ENCODE data around the gene CAMKK2. TPM values are rescaled to one million over a fixed set of nuclear protein-coding genes. Genes with fewer than 3 reads are reported as not detected.

CAMKK2 gene
- total and polyA plus RNA-seq, 2 of the 13 experiments (the other 11 are each of a cell fraction or from before 2014, with no cell fraction given) = 18.8 to 20.0 TPM

DNA sequence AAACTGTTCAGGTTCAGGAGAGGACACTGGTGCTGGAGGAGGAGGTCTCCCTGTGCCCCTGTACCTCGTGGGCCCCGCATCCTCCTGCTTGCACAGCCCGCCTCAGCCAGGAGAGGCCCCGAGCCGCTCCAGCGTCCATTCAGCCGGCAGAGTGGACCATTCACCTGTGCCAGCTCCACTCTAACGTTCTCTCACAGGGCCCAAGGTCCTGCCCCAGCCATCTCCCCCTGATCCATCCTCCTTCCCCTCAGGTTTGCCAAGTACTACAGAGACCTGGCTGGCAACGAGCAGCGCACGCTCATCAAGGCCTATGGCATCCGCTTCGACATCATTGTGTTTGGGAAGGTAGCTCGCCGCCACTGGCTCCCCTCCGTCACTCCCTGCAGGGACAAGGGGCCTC is 64.3 kb downstream of the CAMKK2 start:
- Histone ChIP-seq H3K79me2 (ENCODE audit: insufficient read depth, low read length) (no peaks in the 10 kb centered on the region), H3K27me3 (ENCODE audit: control insufficient read depth in 1 of 2, insufficient read depth in 2 of 2, low read length in 2 of 2) (no peaks in the 10 kb centered on the region), H3K4me3 (replicated peaks in 1 of 3; ENCODE audit: insufficient read depth in 1 of 3, low read depth in 2 of 3, low read length in 3 of 3) (no peak overlapping the region), H2AFZ (ENCODE audit: low read length) (no peak overlapping the region), H3K9ac (ENCODE audit: insufficient read depth, low read depth, low read length) (no peak overlapping the region), H3K4me1 (ENCODE audit: insufficient read depth, low read length) (peaks cover 25% of the 10 kb centered on the region), H3K36me3 (replicated peaks in 1 of 2; ENCODE audit: control insufficient read depth in 1 of 2, insufficient read depth in 2 of 2, low read length in 2 of 2) (peaks cover 2 to 11% of the 10 kb centered on the region in 2 experiments; a peak in 2 of 5 replicates), H4K20me1 (ENCODE audit: insufficient read depth, low read length) (no peaks in the 10 kb centered on the region), H3K4me2 (ENCODE audit: low read depth, low read length) (no peak overlapping the region), H3K27ac (ENCODE audit: extremely low read length, insufficient read depth, low read length) (no peak overlapping the region), H3K9me3 (ENCODE audit: low read length) (no peaks in the 10 kb centered on the region)
- intact Hi-C loops (cut with micrococcal nuclease; ENCODE audit: unreplicated experiment) (loop anchor here (5.0 kb wide), 1 partner anchor 170 kb away; no protein-coding TSS in a partner anchor), in situ Hi-C loops (cut with HindIII; ENCODE audit: extremely low pct_ligation_motif_present, low pct_unique_long_range_greater_than_20kb) (no loop called here)
- FAIRE-seq = no peak
- WGBS (ENCODE audit: low lambda C conversion rate) = 100% methylated on average over 8 of the region's 16 CpGs
- BruUV-seq (replicated peaks) = no TSS peak
- ChIA-PET CTCF (ENCODE audit: low intra/inter-chr PET ratio, low total read pairs) (no interaction called here), POLR2A (no interaction called here)
- no peak for DNase-seq (ENCODE audit: low spot score)
- TF ChIP-seq, protein P1, sequence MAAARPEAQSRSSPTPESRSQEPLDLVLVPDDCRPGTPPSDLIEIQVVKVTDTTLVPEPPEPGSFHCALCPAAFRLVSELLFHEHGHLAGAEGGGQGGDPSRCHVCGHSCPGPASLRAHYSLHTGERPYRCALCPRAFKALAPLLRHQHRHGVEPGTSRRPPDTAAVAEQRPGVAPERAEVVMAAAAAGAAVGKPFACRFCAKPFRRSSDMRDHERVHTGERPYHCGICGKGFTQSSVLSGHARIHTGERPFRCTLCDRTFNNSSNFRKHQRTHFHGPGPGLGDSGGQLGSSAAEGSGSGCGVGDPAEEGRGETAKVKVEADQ (CRISPR knock-in tag; IDR thresholded peaks at IDR 0.05; ENCODE audit: borderline replicate concordance) = no peak
- TF ChIP-seq RFX5 (IDR thresholded peaks at IDR 0.05; ENCODE audit: low read depth, low read length) = no peak
- TF ChIP-seq NFATC3 (CRISPR knock-in tag; IDR thresholded peaks at IDR 0.05) = no peak
- TF ChIP-seq CREM (IDR thresholded peaks at IDR 0.05) = no peak
- no peak for TF ChIP-seq CREM (CRISPR knock-in tag; IDR thresholded peaks at IDR 0.05)
- no peak for TF ChIP-seq ZNF331 (CRISPR knock-in tag; IDR thresholded peaks at IDR 0.05)
- TF ChIP-seq AGO2 (optimal IDR thresholded peaks at IDR 0.05; ENCODE audit: low read depth, low read length) = peak; percentile 70
- TF ChIP-seq ZNF441 (CRISPR knock-in tag; IDR thresholded peaks at IDR 0.05; ENCODE audit: borderline replicate concordance) = no peak
- TF ChIP-seq, protein P2, sequence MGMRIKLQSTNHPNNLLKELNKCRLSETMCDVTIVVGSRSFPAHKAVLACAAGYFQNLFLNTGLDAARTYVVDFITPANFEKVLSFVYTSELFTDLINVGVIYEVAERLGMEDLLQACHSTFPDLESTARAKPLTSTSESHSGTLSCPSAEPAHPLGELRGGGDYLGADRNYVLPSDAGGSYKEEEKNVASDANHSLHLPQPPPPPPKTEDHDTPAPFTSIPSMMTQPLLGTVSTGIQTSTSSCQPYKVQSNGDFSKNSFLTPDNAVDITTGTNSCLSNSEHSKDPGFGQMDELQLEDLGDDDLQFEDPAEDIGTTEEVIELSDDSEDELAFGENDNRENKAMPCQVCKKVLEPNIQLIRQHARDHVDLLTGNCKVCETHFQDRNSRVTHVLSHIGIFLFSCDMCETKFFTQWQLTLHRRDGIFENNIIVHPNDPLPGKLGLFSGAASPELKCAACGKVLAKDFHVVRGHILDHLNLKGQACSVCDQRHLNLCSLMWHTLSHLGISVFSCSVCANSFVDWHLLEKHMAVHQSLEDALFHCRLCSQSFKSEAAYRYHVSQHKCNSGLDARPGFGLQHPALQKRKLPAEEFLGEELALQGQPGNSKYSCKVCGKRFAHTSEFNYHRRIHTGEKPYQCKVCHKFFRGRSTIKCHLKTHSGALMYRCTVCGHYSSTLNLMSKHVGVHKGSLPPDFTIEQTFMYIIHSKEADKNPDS (CRISPR knock-in tag; IDR thresholded peaks at IDR 0.05) = no peak
- no peak for TF ChIP-seq CAMTA2 (CRISPR knock-in tag; IDR thresholded peaks at IDR 0.05; ENCODE audit: borderline replicate concordance)
- TF ChIP-seq HNRNPLL (IDR thresholded peaks at IDR 0.05; ENCODE audit: low read depth, low read length, poor library complexity, severe bottlenecking) = no peak
- no peak for TF ChIP-seq RFX1 (IDR thresholded peaks at IDR 0.05)
- peak; percentile 63 for TF ChIP-seq AGO1 (IDR thresholded peaks at IDR 0.05; ENCODE audit: low read depth, low read length, poor library complexity, severe bottlenecking)
- TF ChIP-seq NCOA5 (CRISPR knock-in tag; IDR thresholded peaks at IDR 0.05) = no peak
- no peak for TF ChIP-seq ZSCAN25 (CRISPR knock-in tag; IDR thresholded peaks at IDR 0.05)
- TF ChIP-seq PHB2 (IDR thresholded peaks at IDR 0.05; ENCODE audit: partially characterized antibody) = no peak
- TF ChIP-seq ZSCAN22 (CRISPR knock-in tag; IDR thresholded peaks at IDR 0.05) = no peak
- no peak for TF ChIP-seq ZNF292 (CRISPR knock-in tag; IDR thresholded peaks at IDR 0.05; ENCODE audit: borderline replicate concordance, low read depth)
- ATAC-seq = no peak
